Measurements from ENCODE around the gene OR6A2. TPM values are rescaled to one million over a fixed set of nuclear protein-coding genes. Genes with fewer than 3 reads are reported as not detected.

The OR6A2 gene
- total and polyA plus RNA-seq, 9 of the 15 experiments (the other 6 are each of a cell fraction or from before 2014, with no cell fraction given) = 0.04 to 0.69 (median 0.35) TPM; not detected in 2

DNA sequence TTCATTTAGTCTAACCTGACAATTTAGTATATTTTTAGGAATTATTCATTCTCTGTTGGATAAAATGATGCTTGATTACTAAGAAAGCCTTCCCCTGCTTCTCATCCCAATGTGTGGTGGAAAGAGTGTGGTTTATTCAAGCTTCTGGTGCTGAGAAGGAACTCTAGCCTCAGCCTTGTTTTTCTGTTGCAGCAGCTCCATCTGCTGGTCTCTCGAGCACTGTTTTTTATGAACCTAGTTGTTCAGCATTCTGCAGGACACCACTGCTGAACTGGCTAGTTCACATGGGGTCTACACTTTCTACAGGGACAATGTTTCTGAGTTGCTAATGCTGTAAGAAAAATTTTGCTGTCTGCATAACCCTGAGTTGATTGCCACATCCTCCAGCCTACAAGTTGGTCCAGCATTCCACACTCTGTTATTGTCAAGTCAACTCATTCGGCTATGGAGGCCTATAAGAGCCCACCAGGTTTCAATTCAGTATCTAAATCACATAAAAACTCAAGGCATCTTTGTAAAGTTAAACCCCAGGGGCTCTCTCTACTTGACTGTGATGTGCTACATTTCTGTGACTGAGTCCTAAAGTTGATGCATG lies 42.0 kb downstream of the OR6A2 start (continued):
- TF ChIP-seq, protein P1, sequence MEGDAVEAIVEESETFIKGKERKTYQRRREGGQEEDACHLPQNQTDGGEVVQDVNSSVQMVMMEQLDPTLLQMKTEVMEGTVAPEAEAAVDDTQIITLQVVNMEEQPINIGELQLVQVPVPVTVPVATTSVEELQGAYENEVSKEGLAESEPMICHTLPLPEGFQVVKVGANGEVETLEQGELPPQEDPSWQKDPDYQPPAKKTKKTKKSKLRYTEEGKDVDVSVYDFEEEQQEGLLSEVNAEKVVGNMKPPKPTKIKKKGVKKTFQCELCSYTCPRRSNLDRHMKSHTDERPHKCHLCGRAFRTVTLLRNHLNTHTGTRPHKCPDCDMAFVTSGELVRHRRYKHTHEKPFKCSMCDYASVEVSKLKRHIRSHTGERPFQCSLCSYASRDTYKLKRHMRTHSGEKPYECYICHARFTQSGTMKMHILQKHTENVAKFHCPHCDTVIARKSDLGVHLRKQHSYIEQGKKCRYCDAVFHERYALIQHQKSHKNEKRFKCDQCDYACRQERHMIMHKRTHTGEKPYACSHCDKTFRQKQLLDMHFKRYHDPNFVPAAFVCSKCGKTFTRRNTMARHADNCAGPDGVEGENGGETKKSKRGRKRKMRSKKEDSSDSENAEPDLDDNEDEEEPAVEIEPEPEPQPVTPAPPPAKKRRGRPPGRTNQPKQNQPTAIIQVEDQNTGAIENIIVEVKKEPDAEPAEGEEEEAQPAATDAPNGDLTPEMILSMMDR (IDR thresholded peaks at IDR 0.05 in 2 of 3, conservative IDR thresholded peaks at IDR 0.05 in 1 of 3; ENCODE audit: insufficient read depth in 2 of 3, low read depth in 1 of 3, low read length in 3 of 3) = peak; percentile 75 to 89 (median 84)
- TF ChIP-seq MTF1 (CRISPR knock-in tag; IDR thresholded peaks at IDR 0.05; ENCODE audit: borderline replicate concordance) = no peak
- TF ChIP-seq KDM5B (IDR thresholded peaks at IDR 0.05; ENCODE audit: insufficient replicate concordance, low read depth, low read length) = no peak
- no peak for TF ChIP-seq YY1 (IDR thresholded peaks at IDR 0.05; ENCODE audit: borderline replicate concordance in 1 of 3, control insufficient read depth in 1 of 3, extremely low read depth in 1 of 3, insufficient read depth in 3 of 3, insufficient read length in 1 of 3, insufficient replicate concordance in 2 of 3, low read depth in 1 of 3, low read length in 2 of 3)
- TF ChIP-seq, protein P2, sequence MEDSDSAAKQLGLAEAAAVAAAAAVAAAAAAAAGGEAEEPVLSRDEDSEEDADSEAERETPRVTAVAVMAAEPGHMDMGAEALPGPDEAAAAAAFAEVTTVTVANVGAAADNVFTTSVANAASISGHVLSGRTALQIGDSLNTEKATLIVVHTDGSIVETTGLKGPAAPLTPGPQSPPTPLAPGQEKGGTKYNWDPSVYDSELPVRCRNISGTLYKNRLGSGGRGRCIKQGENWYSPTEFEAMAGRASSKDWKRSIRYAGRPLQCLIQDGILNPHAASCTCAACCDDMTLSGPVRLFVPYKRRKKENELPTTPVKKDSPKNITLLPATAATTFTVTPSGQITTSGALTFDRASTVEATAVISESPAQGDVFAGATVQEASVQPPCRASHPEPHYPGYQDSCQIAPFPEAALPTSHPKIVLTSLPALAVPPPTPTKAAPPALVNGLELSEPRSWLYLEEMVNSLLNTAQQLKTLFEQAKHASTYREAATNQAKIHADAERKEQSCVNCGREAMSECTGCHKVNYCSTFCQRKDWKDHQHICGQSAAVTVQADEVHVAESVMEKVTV (CRISPR knock-in tag; IDR thresholded peaks at IDR 0.05) = peak; percentile 83
- TF ChIP-seq ARID2 (IDR thresholded peaks at IDR 0.05) = peak; percentile 80; the same call in 1 of the 2 replicates
- TF ChIP-seq ZNF583 (CRISPR knock-in tag; IDR thresholded peaks at IDR 0.05) = no peak
- no peak for TF ChIP-seq SMAD2 (IDR thresholded peaks at IDR 0.05; ENCODE audit: low read depth, low read length)
- TF ChIP-seq SMC3 (conservative IDR thresholded peaks at IDR 0.05; ENCODE audit: insufficient read depth, low read depth, low read length) = peak; percentile 78
- TF ChIP-seq MAZ (CRISPR knock-in tag; conservative IDR thresholded peaks at IDR 0.05 in 1 of 2, IDR thresholded peaks at IDR 0.05 in 1 of 2) = peak in 1 of 2 experiments; percentile 36; a peak in 1 of 4 replicates
- TF ChIP-seq RAD21 (CRISPR knock-in tag; conservative IDR thresholded peaks at IDR 0.05 in 1 of 2, IDR thresholded peaks at IDR 0.05 in 1 of 2) = peak; percentile 86 to 94
- no peak for TF ChIP-seq POLR2A (conservative IDR thresholded peaks at IDR 0.05)
- peak; percentile 94 for TF ChIP-seq ZNF766 (CRISPR knock-in tag; conservative IDR thresholded peaks at IDR 0.05)
- TF ChIP-seq ESRRA (IDR thresholded peaks at IDR 0.05; ENCODE audit: borderline replicate concordance, low read depth) = peak; percentile 15; the same call in 1 of the 2 replicates
